K562 (cell line): ENCODE measurements around the gene MAPKAPK2. TPM values are rescaled to one million over a fixed set of nuclear protein-coding genes. Genes with fewer than 3 reads are reported as not detected.

Experiments
- ADNP ChIP-seq: fragments of 200-800 bp; sonication (Bioruptor generic); IDR thresholded peaks from 2 replicates; pipeline ENCODE4 v1.6.1; 2016; ENCODE audit warnings: missing genetic modification characterization, missing compliant biosample characterization
- BRD4 ChIP-seq: fragments of 200-600 bp; sonication (generic); IDR thresholded peaks from 2 replicates; pipeline ENCODE4 v1.6.1; 2017; ENCODE audit warnings: inconsistent platforms
- CBX1 ChIP-seq: sonication (generic); IDR thresholded peaks from 2 replicates; pipeline ENCODE4 v1.6.1; 2016; ENCODE audit warnings: antibody characterized with exemption, low read depth, mild to moderate bottlenecking
- GTF2A2 ChIP-seq: IDR thresholded peaks from 2 replicates; pipeline ENCODE4 v1.6.1; 2016; ENCODE audit warnings: mild to moderate bottlenecking, missing genetic modification characterization, missing compliant biosample characterization
- KAT8 ChIP-seq: fragments of 450-650 bp; IDR thresholded peaks from 2 replicates; pipeline ENCODE4 v1.6.1; 2016; ENCODE audit warnings: low read depth, mild to moderate bottlenecking
- KDM4B ChIP-seq, 2 experiments: fragments of 450-650 bp in 1 of 2; sonication (generic) in 1 of 2; IDR thresholded peaks; 2 replicates each; pipeline ENCODE4 v1.6.1; 2016 to 2017; ENCODE audit warnings: borderline replicate concordance in 2 of 2, antibody characterized with exemption in 1 of 2, low read depth in 1 of 2, mild to moderate bottlenecking in 1 of 2
- KDM5B ChIP-seq: fragments of 200-600 bp; sonication (generic); IDR thresholded peaks from 2 replicates; pipeline ENCODE4 v1.6.1; 2012; ENCODE audit warnings: low read depth, mild to moderate bottlenecking, moderate library complexity, low read length, control low read depth, inconsistent platforms; ENCODE audit not compliant: insufficient replicate concordance
- MCM3 ChIP-seq: fragments of 450-650 bp; IDR thresholded peaks from 2 replicates; pipeline ENCODE4 v1.6.1; 2016
- MTF1 ChIP-seq: fragments of 250-450 bp; sonication (Bioruptor Pico); IDR thresholded peaks from 2 replicates; pipeline ENCODE4 v1.9.0; 2021; ENCODE audit warnings: moderate library complexity, mild to moderate bottlenecking, inconsistent platforms, borderline replicate concordance
- SMARCA4 ChIP-seq: fragments of 450-650 bp; IDR thresholded peaks from 2 replicates; pipeline ENCODE4 v1.6.1; 2016
- SMARCB1 ChIP-seq: IDR thresholded peaks from 2 replicates; pipeline ENCODE4 v1.6.1; 2011; ENCODE audit warnings: improper control_type of control experiment, low read depth; ENCODE audit not compliant: insufficient read length
- TAF15 ChIP-seq: fragments of 200-400 bp; formaldehyde crosslinking; IDR thresholded peaks from 2 replicates; pipeline ENCODE4 v1.6.1; 2017; ENCODE audit warnings: mild to moderate bottlenecking, low read depth, low read length, moderate library complexity
- TEAD4 ChIP-seq, 2 experiments: sonication (generic) in 1 of 2; formaldehyde crosslinking in 1 of 2; IDR thresholded peaks; 2 replicates each; pipeline versions ENCODE4 v1.6.1 to v1.8.0; 2012 to 2022; ENCODE audit warnings: borderline replicate concordance in 1 of 2, inconsistent platforms in 1 of 2, low read length in 1 of 2, mild to moderate bottlenecking in 1 of 2, missing genetic modification reagents in 1 of 2
- TFAM ChIP-seq: fragments of 250-450 bp; sonication (Bioruptor Pico); conservative IDR thresholded peaks from 2 replicates; pipeline ENCODE4 v1.5.0; 2021; ENCODE audit warnings: mild to moderate bottlenecking, moderate library complexity
- ZFP30 ChIP-seq: fragments of 250-450 bp; sonication (Bioruptor Pico); IDR thresholded peaks from 2 replicates; pipeline ENCODE4 v1.8.0; 2022; ENCODE audit warnings: moderate library complexity, mild to moderate bottlenecking, inconsistent platforms, borderline replicate concordance
- ZKSCAN8 ChIP-seq: fragments of 200-800 bp; sonication (Bioruptor generic); IDR thresholded peaks from 2 replicates; pipeline ENCODE4 v1.6.1; 2016; ENCODE audit warnings: missing genetic modification characterization, missing compliant biosample characterization
- ZNF217 ChIP-seq: sonication (generic); formaldehyde crosslinking; IDR thresholded peaks from 2 replicates; pipeline ENCODE4 v1.8.0; 2022; ENCODE audit warnings: mild to moderate bottlenecking, missing genetic modification reagents
- ZNF431 ChIP-seq: sonication (generic); formaldehyde crosslinking; IDR thresholded peaks from 2 replicates; pipeline ENCODE4 v1.8.0; 2022; ENCODE audit warnings: mild to moderate bottlenecking, missing genetic modification reagents
- ZNF778 ChIP-seq: fragments of 450-650 bp; formaldehyde crosslinking; IDR thresholded peaks from 2 replicates; pipeline ENCODE4 v1.4.0; 2020; ENCODE audit warnings: mild to moderate bottlenecking, moderate library complexity
- polyA plus RNA-seq, 8 experiments: library from polyadenylated mRNA; depleted of rRNA in 4 of 8; stranded (reverse) in 5 of 8; unstranded in 3 of 8; fragments of >200 nt; fragmentation: Nextera tagmentation in 2 of 8; fragmentation: Illumina TruSeq in 1 of 8; extraction: Ambion mirVana in 2 of 8; extraction: Trizol in 1 of 8; gene quantifications; 2 replicates each; pipeline versions ENCODE4 v1.2.1 to v1.2.3, GENCODE V29; 2011 to 2014; ENCODE audit warnings: inconsistent platforms in 1 of 8, missing spikeins in 1 of 8
- total RNA-seq, 7 experiments: library from RNA; depleted of rRNA in 6 of 7; stranded (reverse); fragments of >200 nt in 6 of 7; fragmentation: Illumina TruSeq in 2 of 7; extraction: Trizol in 2 of 7; gene quantifications; 2 replicates each; pipeline versions ENCODE4 v1.2.1 to v1.2.3, GENCODE V29; 2011 to 2021; ENCODE audit warnings: low replicate concordance in 1 of 7
- TF ChIP-seq, protein P1 (sequence below): fragments of 250-450 bp; sonication (Bioruptor Pico); IDR thresholded peaks from 2 replicates; pipeline ENCODE4 v1.8.0; 2021; ENCODE audit warnings: moderate library complexity, mild to moderate bottlenecking, inconsistent platforms
- TF ChIP-seq, protein P2 (sequence below): sonication (generic); formaldehyde crosslinking; IDR thresholded peaks from 2 replicates; pipeline ENCODE4 v1.8.1; 2023; ENCODE audit warnings: mild to moderate bottlenecking, missing genetic modification reagents
- TF ChIP-seq, protein P3 (sequence below): fragments of 250-450 bp; sonication (Bioruptor Pico); IDR thresholded peaks from 2 replicates; pipeline ENCODE4 v1.6.1; 2021; ENCODE audit warnings: mild to moderate bottlenecking
- TF ChIP-seq, protein P4 (sequence below), 2 experiments: fragments of 450-650 bp in 1 of 2; sonication (generic) in 1 of 2; formaldehyde crosslinking; conservative IDR thresholded peaks; 2 replicates each; pipeline versions ENCODE4 v1.4.0 to v1.8.1; 2020 to 2022; ENCODE audit warnings: mild to moderate bottlenecking in 1 of 2, missing genetic modification reagents in 1 of 2

MAPKAPK2 gene
- total and polyA plus RNA-seq, 9 of the 15 experiments (the other 6 are each of a cell fraction or from before 2014, with no cell fraction given) = 0.63 to 94.2 (median 52.1) TPM

- no peak for TF ChIP-seq ZNF778 (CRISPR knock-in tag)
- TF ChIP-seq BRD4 = no peak
- TF ChIP-seq ADNP (tag) = peak; percentile 78
- TF ChIP-seq, protein P1, sequence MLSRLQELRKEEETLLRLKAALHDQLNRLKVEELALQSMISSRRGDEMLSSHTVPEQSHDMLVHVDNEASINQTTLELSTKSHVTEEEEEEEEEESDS (CRISPR knock-in tag) = no peak
- TF ChIP-seq KAT8 = no peak; the same call in 1 of the 2 replicates
- no peak for TF ChIP-seq MCM3
- TF ChIP-seq, protein P2, sequence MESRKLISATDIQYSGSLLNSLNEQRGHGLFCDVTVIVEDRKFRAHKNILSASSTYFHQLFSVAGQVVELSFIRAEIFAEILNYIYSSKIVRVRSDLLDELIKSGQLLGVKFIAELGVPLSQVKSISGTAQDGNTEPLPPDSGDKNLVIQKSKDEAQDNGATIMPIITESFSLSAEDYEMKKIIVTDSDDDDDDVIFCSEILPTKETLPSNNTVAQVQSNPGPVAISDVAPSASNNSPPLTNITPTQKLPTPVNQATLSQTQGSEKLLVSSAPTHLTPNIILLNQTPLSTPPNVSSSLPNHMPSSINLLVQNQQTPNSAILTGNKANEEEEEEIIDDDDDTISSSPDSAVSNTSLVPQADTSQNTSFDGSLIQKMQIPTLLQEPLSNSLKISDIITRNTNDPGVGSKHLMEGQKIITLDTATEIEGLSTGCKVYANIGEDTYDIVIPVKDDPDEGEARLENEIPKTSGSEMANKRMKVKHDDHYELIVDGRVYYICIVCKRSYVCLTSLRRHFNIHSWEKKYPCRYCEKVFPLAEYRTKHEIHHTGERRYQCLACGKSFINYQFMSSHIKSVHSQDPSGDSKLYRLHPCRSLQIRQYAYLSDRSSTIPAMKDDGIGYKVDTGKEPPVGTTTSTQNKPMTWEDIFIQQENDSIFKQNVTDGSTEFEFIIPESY = peak; percentile 59; the same call in 1 of the 2 replicates
- no peak for TF ChIP-seq ZNF431 (CRISPR knock-in tag)
- peak; percentile 99 for TF ChIP-seq SMARCA4
- peak; percentile 66 for TF ChIP-seq ZKSCAN8
- TF ChIP-seq, protein P3, sequence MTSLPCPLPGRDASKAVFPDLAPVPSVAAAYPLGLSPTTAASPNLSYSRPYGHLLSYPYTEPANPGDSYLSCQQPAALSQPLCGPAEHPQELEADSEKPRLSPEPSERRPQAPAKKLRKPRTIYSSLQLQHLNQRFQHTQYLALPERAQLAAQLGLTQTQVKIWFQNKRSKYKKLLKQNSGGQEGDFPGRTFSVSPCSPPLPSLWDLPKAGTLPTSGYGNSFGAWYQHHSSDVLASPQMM = no peak
- no peak for TF ChIP-seq SMARCB1
- no peak for TF ChIP-seq GTF2A2 (tag)
- TF ChIP-seq TEAD4 (IDR thresholded peaks at IDR 0.05; ENCODE audit: low read length) = peak; percentile 97
- TF ChIP-seq TEAD4 (CRISPR knock-in tag; IDR thresholded peaks at IDR 0.05; ENCODE audit: borderline replicate concordance) = no peak
- TF ChIP-seq TAF15 = no peak
- TF ChIP-seq, protein P4, sequence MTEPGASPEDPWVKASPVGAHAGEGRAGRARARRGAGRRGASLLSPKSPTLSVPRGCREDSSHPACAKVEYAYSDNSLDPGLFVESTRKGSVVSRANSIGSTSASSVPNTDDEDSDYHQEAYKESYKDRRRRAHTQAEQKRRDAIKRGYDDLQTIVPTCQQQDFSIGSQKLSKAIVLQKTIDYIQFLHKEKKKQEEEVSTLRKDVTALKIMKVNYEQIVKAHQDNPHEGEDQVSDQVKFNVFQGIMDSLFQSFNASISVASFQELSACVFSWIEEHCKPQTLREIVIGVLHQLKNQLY (CRISPR knock-in tag; conservative IDR thresholded peaks at IDR 0.05) = no peak
- TF ChIP-seq ZNF217 (CRISPR knock-in tag) = no peak
- no peak for TF ChIP-seq MTF1 (CRISPR knock-in tag)
- TF ChIP-seq KDM4B (IDR thresholded peaks at IDR 0.05; ENCODE audit: borderline replicate concordance in 2 of 2, low read depth in 1 of 2) = no peak
- no peak for TF ChIP-seq TFAM (CRISPR knock-in tag)
- no peak for TF ChIP-seq KDM5B
- TF ChIP-seq ZFP30 = no peak
- no peak for TF ChIP-seq CBX1
Measured at GRCh38 chr1:206672844-206673758, 11.6 kb upstream of the MAPKAPK2 start (continued).
